HG03097 (cell line): ENCODE measurements around the gene IRF7.

Source experiments
- ATAC-seq: cut with Tn5 transposase; IDR thresholded peaks from one replicate; pipeline ENCODE4 v1.9.1; 2021; ENCODE audit not compliant: unreplicated experiment, low FRiP score

Gene IRF7

GRCh38 chr11:568306-569157 lies 47.2 kb downstream of the IRF7 start:
- peak; percentile 75 for ATAC-seq

- no peak for ATAC-seq
Observed at GRCh38 chr11:567629-568292, 48.0 kb downstream of the IRF7 start.

GRCh38 chr11:567011-567628 lies 48.6 kb downstream of the IRF7 start:
- no peak for ATAC-seq

- no peak for ATAC-seq
Observed at GRCh38 chr11:565921-566509, 49.7 kb downstream of the IRF7 start.

GRCh38 chr11:563812-564578 lies 51.8 kb downstream of the IRF7 start:
- no peak for ATAC-seq

GRCh38 chr11:563066-563811 lies 52.5 kb downstream of the IRF7 start:
- ATAC-seq: no peak
